GM19452 (cell line): ENCODE measurements around the gene MSH5.
"Not testable (repeated sequence)": the region's sequence is repeated elsewhere in the genome, so short reads cannot be mapped to it uniquely, and the experiment has no call there.

Experiments
- ATAC-seq: cut with Tn5 transposase; IDR thresholded peaks from one replicate; pipeline ENCODE4 v1.9.1; 2021; ENCODE audit not compliant: unreplicated experiment

Gene MSH5

GRCh38 chr6:31776989-31777666, 37.3 kb downstream of the MSH5 start, which contains the start of gene VWA7:
Gene VWA7, minus strand, starts transcription at chr6:31777328. Its CDS starts 549 bp downstream, at chr6:31776779.
- ATAC-seq, result peak; percentile 61

GRCh38 chr6:31777667-31778050, 37.9 kb downstream of the MSH5 start:
- no peak for ATAC-seq

DNA sequence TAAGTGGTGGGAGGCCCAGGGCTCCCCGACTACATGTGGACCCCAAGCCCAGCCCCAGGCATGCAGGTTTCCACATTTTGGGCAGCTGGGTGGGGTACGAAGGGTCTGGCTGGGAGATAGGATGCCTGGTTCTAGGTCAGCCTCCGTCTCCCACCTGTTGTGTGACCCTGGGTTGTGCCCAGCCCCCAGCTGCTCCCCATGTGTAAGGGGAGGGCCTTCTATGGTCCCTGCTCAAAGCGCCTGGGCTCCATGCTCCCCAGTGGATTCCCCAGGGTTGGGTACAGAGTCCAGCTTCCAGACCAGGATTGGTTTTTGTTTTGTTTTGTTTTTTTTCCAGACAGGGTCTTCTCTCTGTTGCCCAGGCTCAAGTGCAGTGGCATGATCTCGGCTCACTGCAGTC, 38.4 kb downstream of the MSH5 start:
- no peak for ATAC-seq

GRCh38 chr6:31778999-31779885, 39.4 kb downstream of the MSH5 start:
- ATAC-seq, result no peak

GRCh38 chr6:31779908-31780307, 40.1 kb downstream of the MSH5 start:
- ATAC-seq, result no peak

- no peak for ATAC-seq
Observed at GRCh38 chr6:31780507-31781243, 40.9 kb downstream of the MSH5 start.

GRCh38 chr6:31781244-31782125, 41.7 kb downstream of the MSH5 start:
- no peak for ATAC-seq

DNA sequence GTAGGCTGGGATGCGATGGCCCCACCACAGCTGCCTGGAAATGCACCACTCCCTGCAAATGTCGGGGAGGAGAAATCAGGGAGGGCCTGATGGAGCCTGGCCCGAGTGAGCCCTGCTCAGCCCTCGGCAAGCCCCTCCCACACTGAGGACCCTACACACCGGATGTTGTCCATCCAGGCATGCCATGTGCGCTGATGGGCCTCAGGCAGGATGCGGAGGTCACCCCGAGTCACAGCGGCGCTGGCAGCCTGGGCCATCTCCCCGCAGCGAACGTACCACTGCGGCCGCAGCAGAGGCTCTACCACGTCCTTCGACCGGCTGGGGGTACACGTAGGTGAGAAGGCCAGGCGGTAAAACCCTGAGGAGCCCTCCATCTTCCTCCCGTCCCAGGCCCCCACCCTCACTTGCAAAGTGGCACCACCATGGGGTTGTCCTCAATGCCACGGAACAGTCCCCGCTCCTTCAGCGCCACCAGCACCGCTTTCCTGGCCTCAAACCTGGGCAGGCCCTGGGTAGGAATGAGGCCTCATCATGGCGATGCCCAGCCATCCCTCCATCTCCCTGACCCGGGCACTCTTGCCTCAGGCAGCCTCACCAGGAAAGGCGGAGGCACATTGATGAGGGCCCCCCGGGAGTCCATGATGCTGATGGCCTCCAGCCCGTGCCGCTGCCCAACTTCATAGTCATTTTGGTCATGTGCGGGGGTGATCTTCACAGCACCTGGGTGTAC, 42.5 kb downstream of the MSH5 start:
- no peak for ATAC-seq

DNA sequence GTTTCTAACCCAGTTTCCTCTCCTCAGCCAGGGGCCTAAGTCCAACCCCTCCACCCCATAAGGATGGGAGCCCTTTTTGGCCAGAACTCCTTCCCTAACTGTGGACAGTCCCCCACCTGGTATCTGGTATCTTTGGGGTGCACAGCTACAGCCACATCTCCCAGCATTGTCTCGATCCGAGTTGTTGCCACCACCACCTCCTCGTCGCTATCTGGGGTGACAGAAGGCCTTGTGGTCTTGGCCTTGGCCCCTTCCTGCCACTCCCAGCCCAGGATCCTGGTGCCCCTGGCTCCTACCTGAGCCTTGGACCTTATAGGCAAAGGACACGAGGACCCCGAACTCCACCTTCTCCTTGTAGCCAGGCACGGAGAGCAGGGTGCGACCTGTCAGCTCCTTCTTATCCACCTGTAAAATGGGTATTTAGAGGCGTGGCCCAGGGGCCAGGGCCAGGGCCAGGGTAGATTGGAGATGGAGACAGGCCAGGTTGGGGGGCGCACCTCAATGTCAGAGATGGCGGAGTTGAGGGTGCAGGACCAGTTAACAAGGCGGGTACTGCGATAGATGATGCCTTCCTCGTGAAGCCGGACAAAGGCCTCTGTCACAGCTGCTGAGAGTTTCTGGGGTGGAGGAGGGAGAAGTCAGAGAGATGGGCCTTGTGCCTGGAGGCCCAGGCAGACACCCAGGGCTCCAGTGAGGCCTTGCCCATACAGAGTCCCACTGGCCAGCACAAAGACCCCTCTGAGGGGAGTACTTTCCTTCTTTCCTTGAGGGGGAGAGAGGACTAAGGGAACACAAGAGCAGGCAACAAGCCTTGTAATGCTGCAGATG, 44.5 kb downstream of the MSH5 start:
- no peak for ATAC-seq

GRCh38 chr6:31785475-31785874, 45.7 kb downstream of the MSH5 start:
- ATAC-seq, result no peak

DNA sequence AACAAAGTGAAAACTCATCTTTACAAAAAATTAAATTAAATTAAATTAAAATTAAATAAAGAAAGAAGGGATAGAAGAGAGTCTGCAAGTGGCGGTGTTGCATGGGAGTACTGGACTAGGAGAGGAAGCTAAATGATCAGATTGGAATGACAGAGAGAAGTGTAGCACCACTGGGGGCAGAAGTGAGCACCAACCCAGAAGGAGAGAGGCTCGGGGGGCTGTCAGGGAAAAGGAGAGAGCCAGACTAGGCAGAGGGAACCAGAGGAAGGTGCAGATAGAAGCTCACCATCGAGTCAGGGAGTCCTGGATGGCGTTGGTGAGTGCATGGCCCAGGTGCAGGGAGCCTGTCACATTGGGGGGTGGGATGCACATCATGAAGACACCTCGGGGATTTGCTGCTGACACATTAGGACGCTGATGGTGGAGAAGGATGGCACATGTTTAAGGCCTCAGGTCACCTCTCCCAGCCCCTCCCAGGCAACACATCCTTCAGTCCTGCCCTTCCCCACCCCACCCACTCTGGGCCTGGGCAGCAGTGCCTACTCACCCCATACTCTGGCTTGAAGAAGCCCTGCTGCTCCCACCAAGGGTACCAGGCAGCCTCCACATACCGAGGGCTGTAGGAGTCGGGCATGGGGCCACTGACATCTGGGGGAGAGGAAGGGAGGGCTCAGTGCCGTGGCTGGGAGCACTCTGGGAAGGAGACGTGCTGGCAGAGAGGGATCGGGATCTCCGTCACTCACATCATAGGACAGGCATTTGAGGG, 51.7 kb downstream of the MSH5 start:
- ATAC-seq, result no peak

DNA sequence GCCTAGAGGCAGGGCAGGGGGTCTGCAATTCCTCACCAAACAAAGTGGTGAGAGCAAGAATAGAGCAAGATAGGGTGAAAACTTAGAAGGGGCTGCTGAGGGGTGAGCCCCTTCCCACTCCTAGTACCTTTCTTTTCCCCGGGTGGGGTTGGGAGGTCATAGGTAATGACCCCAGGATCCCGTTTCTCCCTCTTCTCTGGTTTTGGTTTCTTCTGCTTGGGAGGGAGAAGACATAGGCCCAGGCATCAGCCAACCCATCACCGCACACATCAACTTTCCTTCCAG, 52.2 kb downstream of the MSH5 start:
- no peak for ATAC-seq

GRCh38 chr6:31792761-31793171, 53.0 kb downstream of the MSH5 start:
- no peak for ATAC-seq

- not testable (repeated sequence) for ATAC-seq
Observed at GRCh38 chr6:31793927-31794245, 54.1 kb downstream of the MSH5 start.

- no peak for ATAC-seq
Observed at GRCh38 chr6:31794294-31794865, 54.6 kb downstream of the MSH5 start.

GRCh38 chr6:31794866-31795615, 55.2 kb downstream of the MSH5 start:
- ATAC-seq, result peak; percentile 15

GRCh38 chr6:31795616-31796298, 56.0 kb downstream of the MSH5 start, which contains the start of gene VARS1:
Gene VARS1, minus strand, starts transcription at chr6:31795752. Its CDS starts 535 bp downstream, at chr6:31795217.
- peak; percentile 83 for ATAC-seq
